RCC 7860 (cell line): ENCODE results near the gene GPLD1.
A peak's percentile ranks its signal among the peaks of the same experiment; 100 is the strongest.
"Not testable (repeated sequence)": the region's sequence is repeated elsewhere in the genome, so short reads cannot be mapped to it uniquely, and the experiment has no call there.

ENCODE experiments used
- DNase-seq: peaks from one replicate; pipeline ENCODE4 v3.0.0-alpha.2; 2015; ENCODE audit warnings: low spot score
- FAIRE-seq: peaks from 2 replicates; lab custom pipeline; 2012; peaks lifted over from hg19 to GRCh38; lab: Jason Lieb, UNC

GPLD1 gene, protein sequence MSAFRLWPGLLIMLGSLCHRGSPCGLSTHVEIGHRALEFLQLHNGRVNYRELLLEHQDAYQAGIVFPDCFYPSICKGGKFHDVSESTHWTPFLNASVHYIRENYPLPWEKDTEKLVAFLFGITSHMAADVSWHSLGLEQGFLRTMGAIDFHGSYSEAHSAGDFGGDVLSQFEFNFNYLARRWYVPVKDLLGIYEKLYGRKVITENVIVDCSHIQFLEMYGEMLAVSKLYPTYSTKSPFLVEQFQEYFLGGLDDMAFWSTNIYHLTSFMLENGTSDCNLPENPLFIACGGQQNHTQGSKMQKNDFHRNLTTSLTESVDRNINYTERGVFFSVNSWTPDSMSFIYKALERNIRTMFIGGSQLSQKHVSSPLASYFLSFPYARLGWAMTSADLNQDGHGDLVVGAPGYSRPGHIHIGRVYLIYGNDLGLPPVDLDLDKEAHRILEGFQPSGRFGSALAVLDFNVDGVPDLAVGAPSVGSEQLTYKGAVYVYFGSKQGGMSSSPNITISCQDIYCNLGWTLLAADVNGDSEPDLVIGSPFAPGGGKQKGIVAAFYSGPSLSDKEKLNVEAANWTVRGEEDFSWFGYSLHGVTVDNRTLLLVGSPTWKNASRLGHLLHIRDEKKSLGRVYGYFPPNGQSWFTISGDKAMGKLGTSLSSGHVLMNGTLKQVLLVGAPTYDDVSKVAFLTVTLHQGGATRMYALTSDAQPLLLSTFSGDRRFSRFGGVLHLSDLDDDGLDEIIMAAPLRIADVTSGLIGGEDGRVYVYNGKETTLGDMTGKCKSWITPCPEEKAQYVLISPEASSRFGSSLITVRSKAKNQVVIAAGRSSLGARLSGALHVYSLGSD

DNA sequence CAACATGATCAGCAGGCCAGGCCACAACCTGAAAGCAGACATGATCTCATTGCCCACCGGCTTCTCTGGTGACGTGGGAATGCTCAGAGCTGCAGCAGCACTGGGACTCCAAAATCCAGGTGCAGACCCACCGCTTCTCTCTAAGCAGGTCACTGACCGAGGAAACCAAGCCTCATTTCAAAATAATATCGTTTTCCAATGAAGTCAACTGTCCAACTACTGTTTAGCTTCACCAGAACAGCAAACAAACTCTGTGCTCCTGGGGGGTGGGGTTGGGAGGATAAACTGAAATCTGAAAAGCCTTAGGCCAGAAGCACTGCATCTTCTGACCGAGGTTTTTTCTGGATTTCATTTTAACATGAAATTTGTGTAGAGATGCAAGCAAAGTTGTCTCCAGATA lies at the start of gene GPLD1:
Gene GPLD1, minus strand, starts transcription at position 109 of the 400 bp plus-strand sequence. Its CDS starts 67 bp downstream, at position 42.
- FAIRE-seq (no peak), DNase-seq (no peak)

DNA sequence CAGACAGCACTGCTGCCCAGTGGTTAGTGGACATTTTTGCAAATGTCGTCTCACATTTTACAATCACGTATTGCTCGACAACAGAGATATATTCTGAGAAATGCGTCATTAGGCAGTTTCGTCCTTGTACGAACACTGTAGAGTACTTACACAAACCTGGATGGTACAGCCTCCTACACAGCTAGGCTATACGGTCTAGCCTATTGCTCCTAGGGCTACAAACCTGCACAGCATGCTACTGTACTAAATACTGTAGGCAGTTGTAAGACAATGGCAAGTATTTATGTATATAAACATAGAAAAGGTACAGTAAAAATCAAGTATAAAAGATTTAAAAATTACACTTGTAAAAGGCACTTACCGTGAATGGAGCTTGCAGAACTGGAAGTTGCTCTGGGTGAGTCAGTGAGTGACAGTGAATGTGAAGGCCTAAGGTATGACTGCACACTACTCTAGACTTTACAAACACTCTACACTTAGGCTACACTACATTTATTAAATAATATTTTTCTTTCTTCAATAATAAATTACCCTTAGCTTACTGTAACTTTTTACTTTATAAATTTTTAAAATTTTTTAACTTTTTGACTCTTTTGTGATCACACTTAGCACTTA lies 48.5 kb upstream of the GPLD1 start:
- no peak for FAIRE-seq
- DNase-seq = no peak

DNA sequence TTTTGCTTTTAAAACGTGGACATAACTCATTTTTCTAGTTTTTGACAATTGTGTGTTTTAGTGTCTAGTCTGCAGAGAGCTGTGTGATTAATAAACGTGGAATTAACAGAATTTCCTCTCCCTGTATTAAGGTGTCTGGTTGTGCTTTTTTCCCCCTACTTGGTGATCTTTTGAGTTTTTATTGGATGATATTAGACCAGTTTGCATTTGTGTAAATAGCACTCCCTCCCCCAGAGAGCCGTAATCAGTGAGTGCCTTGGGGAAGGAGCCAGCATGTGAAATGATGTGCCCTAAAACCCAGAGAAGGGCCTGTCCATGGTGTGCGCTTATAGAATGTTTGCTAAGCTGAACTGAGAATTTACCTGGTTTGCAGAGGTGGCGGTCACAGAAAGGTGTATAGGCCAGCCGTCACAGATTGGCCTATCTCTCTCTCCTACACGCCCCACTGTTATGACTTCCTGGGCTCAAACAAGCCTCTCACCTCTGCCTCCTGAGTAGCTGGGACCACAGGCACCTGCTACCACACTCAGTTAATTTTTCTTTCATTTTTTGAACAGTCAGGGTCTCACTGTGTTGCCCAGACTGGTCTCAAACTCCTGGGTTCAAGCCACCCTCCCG lies 47.8 kb upstream of the GPLD1 start:
- FAIRE-seq (no peak), DNase-seq (no peak)

DNA sequence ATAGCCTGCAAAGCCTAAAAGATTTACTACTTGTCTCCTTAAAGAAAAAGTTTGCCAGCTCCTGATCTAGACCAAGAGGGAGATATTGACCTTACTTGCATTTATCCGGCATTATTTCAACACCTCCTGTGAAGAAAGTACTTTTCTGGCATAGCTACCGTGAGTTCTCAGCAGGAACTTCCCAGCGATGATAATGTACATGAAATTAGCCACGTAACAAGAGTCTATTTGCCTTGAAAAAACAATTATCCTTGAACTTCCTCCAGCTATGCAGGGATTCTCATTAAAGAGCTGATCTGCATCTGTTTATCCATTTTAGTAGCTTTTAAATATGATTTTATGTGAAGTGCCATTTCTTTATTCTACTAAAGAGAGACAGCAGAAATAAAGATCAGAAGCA lies 47.1 kb upstream of the GPLD1 start:
- FAIRE-seq = no peak
- DNase-seq = no peak

- no peak for FAIRE-seq
- DNase-seq = no peak
Measured at GRCh38 chr6:24535210-24535609, 45.8 kb upstream of the GPLD1 start.

DNA sequence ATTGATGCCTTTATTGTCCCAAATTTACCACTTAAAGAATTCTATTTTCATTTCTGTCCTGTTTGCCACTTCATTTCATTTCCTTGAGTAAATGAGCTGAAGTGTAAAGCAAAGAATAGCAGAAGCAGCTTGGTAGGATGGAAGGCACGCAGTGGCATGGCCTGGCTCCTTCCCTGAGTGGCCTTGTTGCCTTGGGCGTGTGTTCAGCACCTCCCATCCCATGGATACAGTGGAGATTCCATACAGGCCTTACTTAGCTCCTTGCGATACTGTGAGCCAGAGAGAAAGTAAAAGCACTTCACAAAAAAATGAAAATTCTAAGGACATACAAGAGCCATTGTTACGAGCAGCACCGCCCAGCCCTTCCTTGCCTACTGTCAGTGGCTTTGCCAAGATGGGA lies 45.0 kb upstream of the GPLD1 start:
- no peak for FAIRE-seq
- no peak for DNase-seq

GRCh38 chr6:24529985-24530384 lies 40.6 kb upstream of the GPLD1 start:
- DNase-seq (no peak), FAIRE-seq (no peak)

DNA sequence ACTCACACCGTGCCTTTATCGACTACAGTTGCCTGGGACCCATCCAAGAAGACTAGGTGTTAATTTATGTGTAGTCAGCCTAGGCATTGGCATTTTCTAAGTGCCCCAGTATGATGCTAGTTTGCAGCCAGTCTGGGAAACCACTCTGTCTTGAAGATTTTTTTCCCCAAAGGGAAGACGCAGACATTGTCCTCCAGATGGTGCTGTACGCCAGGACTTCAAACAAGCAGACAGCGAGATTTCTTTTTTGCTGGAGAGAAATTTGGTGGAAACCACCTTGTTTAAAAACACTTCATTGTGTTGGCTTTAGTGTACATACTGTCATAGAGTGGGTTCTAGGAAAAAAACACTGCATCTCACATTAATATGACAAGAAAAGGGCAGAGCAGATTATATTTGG lies 35.4 kb upstream of the GPLD1 start:
- peak; percentile 12 for FAIRE-seq
- peak; percentile 12 for DNase-seq

- no peak for FAIRE-seq
Measured at GRCh38 chr6:24524329-24524728, 35.0 kb upstream of the GPLD1 start.

DNA sequence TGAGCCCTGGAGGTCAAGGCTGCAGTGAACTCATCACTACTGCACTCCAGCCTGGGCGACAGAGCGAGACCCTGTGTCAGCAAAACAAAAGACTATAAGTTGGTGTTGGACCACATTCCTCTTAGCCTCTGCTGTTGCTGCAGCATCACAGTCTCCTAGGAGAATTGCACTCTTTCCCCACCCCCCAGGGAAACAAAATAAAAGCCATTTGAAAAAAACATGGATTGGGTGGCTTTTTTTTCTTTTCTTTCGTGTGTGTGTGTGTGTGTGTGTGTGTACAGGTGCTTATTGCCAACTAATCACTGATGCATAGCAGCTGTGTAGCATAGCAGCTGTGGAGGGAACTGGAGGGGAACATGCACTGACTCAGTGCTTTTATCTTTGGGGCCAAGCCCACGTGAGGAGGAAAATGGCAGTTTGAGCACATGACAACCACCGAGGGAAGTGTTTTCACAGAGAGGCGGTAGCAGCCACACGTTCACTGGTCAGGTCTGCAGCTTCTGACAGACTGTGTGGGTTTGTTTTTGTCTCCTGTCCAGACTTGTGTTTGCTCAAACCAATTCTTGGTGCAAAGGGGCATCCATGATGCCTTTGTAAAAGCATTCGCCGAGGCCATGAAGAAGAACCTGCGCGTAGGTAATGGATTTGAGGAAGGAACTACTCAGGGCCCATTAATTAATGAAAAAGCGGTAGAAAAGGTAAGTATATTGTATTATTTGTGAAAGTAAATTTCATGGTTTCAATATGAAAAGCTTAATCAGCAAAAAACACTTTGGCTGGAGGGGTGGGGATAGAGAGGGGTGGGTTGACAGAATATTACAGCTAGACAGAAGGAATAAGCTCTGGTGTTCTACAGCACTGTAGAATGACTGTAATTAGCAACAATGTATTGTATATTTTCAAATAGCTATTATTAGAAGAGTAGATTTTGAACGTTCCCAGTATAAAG lies 33.1 kb upstream of the GPLD1 start:
- peak; percentile 82 for FAIRE-seq
- DNase-seq = peak; percentile 88

More at GRCh38 chr6:24524329-24524728, 35.0 kb upstream of the GPLD1 start:
- DNase-seq = no peak

GRCh38 chr6:24520929-24521546 lies 31.7 kb upstream of the GPLD1 start:
- FAIRE-seq (no peak), DNase-seq (no peak)

DNA sequence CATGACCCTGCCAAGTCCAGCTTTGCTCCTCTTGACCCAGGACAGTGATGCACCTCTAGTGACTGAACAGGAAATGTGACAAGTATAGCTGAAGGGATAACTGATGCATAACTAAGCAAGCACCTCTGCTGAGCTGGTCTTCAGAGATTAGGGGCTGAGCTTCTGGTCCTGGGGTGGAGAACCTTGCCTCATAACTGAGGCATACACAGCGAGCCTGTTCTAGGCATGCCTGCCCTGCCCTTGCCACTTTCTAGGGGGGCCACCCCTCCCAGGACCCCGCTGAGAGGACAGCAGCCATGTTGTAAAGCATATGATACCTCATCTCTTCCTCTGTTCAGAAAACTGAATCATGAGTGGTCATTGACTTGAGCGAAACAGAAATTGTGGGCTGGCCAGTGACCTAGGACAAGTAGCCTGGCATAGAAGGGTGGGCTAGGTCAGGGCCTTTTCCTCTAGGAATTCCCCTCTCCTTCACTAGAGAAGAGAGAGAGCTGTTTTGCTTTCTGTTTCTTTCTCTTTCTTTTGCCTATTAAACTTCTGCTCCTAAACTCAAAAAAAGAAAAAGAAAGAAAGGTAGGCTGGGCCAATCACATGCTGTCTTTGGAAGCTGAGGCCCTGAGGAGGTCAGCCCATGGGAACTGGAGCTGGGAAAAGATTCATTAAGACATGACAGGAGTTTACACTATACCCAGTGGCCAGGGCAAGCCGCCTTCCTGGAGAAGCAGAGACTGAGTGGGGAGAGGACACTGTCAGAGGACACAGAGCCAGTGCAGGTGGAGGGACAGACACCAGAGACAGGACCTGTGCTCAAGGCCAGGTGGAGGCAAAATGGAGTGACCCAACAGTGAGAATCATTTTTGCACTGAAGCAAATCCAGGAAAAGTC lies 28.5 kb upstream of the GPLD1 start:
- DNase-seq (no peak), FAIRE-seq (no peak)

DNA sequence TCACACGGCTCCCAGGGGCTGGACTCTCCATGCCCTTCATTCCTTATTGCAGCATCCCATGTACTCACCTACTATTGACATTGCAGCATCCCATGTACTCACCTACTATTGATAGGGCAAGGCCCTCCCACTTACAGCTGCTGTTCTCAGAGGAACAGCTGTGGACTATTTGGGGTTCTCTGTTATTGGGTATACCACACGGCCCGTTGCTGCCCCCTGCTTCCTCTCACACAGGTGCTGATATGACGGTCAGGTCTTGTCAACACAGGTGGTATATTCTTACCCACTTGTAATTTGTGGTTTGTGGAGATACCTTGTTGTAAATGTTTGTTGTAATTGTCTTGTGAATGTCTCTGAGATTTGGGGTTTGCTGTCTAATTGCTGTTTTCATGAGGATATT lies 24.2 kb upstream of the GPLD1 start:
- no peak for FAIRE-seq
- DNase-seq = no peak

DNA sequence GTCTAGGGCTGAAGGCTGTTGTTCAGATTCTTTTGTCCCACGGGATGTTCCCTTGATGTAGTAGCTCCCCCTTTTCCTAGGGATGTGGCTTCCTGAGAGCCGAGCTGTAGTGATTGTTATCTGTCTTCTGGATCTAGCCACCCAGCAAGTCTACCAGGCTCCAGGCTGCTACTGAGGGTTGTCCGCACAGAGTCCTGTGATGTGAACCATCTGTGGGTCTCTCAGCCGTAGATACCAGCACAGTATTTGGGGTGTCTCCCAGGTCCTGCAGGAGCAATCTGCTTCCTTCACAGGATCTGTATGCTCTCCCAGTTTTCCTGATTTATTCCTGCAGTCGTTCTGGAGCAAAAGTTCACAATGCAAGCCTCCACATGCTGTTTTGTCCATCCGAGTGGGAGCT lies 22.6 kb upstream of the GPLD1 start:
- not testable (repeated sequence) for FAIRE-seq, DNase-seq

DNA sequence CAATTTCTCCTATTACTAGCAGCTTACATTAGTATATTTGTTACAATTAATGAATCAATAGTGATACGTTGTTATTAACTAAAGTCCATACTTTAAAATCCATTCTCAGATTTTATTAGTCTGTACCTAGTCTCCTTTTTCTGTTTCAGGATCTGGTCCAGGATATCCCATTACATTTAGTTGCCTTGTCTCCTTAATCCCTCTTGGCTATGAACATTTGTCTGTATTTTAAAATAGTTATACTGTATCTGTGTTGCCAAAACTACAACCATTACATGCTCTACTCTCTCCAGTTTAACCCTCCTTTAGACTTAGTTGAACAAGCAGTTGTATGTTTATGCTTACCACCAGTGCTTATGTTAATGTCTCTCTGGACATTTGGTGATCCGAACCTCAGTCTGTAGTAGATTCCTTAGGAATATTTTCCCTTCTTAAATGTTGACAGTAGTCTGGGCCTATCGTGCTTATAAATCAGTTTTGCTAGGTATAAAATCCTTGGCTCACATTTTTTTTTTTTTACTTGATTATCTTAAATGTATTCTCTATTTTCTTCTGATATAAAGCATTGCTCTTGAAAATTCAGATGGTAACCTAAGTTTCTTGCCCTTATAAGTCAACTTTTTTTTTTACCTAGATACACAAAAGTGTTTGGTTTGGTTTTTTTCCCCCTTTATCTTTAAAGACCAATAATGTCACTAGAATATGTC lies 17.6 kb upstream of the GPLD1 start:
- DNase-seq (no peak), FAIRE-seq (no peak)

DNA sequence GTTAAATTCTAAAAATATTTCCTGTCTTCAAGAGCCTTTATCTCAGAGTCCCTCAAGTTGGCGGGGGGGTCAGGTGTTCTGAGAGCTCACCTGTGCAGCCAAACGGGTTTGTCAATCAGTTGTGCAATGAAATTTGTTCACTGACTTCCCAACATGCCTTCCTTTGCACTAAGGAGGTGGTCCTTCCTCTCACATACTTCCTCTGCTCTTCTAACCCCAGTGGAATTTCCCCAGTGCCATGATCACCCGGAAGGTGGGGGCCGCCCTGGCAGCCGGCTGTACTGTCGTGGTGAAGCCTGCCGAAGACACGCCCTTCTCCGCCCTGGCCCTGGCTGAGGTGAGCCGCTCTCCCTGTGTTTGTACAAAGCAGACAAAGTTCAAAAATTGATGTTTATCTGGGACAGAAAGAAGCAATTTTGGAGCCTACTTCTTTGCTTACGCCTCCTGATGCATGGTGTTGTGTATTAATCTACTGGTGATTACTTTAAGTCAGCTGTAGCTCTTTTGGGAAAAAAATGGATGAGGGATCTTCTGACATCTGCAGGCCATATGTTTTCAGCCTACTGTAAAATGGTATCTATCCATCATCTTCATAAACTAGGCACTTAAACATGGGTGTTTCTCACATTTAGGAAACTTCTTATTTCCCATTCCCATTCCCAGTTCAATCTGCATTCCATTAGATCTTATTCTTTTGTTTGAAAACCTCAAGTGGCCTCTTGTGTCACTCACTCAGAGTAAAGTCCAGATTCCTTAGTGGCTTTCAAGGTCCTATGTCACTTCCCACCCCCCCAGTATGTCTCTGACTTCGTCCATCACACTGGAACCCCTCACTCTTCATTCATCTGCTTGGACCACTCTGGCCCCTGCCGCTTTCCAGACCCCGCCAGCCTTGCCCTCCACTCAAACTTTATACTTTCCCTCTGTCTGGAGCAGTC lies 15.5 kb upstream of the GPLD1 start:
- FAIRE-seq (no peak), DNase-seq (no peak)

DNA sequence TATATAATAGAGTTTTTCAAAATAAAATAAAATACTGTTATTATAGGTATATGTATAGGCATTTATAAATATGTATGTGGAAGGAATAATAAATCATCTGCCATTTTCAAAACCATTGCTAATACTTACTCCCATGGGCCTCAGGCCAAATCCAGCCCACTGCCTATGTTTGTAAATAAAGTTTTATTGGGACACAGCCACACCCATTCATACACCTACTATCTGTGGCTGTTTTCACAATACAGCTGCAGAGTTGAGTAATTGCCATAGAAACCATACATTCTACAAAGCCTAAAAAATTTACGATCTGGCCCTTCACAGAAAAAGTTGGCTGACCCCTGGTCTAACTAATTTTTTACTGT lies 14.9 kb upstream of the GPLD1 start:
- no peak for FAIRE-seq

More for the DNA sequence above, 14.9 kb upstream of the GPLD1 start:
- DNase-seq = no peak
